OCI-M2 (cell line): ENCODE measurements around the gene HLA-DMA.

Experiments
- DNase-seq: peaks from one replicate; lab custom pipeline; 2025; ENCODE audit not compliant: unreplicated experiment; lab: John Stamatoyannopoulos, UW

The HLA-DMA gene

DNA sequence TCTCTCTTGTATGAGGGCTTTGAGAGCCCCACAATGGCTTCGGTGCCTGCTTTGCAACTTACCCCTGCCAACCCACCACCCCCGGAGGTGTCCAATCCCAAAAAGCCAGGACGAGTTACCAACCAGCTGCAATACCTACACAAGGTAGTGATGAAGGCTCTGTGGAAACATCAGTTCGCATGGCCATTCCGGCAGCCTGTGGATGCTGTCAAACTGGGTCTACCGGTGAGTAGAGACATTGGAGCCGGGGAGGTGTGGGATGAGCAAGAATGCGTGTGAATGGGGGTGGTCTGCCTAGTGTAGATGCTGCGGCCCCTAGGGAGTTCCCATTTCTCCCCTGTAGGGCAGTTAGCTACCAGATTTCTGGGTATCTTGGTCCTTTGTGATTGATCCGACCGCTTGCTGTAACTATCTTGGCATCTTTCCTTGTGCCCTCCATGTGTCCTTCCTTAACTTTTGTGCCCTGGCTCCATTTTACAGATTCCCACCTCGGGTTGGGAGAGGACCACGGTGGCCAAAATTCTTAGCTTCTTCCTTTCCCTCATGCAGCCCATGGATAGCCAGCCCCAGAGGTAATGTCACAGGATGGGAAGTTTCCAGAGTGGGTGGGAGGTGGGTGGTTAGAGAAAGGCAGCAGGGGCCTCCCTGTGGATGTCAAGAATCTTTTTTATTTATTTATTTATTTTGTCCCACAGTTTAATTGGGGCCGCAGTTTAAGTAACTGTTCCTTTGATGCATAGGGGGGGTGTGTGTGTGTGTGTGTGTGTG, 21.8 kb upstream of the HLA-DMA start:
- DNase-seq = no peak

DNA sequence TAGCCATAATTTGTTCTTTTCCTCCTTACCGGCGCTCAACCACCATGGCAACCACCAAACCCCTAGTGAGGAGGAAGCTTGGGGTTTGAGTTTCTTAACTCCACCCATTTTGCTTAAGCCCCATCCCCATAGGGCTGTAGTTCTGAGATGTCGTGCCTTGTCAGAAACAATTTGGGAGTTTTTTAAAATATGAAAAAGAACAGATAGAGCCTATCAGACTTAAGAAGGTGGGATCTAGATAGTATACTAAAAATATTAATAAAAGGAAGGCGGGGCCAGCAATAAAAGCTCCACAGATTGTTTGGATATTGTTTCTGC, 21.1 kb upstream of the HLA-DMA start:
- DNase-seq = no peak

DNA sequence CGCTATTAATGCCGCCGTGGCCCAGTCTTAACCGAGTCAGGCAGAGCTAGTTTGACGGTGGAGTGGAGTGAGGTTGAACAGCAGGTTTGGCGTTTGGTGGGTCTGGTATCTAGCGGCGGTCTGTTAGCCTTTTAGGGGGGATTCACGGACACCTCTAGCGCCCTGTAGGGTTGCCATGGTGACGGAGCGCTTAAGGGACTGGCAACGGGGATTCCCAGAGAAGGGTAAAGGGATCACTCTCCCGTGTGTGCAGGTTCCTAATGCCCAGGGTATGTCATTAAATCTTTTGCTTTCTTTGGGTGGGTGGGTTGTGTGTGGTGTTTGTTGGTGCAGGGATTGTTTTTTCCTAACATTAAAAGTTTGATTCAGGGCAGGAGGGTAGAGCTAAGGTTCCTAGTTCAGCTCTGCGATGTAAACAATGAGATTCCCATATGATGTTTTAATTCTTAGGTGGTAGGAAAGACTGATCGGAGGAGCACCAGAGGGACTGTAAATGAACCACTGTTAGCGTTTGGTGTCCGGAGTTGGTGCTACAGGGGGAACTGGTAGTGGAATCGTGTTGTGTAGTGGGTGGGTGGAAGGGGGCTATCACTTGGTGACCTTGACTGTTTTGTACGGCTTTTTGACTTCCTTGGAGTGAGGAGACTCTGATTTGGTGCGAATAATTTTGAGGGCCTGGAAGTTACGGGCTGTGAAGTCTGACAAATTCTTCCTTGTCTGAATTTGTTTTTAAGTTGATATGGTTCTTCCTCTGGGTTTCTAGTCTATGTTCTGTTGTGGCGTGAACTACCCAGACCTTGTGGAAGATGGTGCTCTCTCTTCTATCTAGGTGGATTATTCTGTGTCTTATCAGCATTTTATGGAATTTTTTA, 20.5 kb upstream of the HLA-DMA start:
- no peak for DNase-seq

DNA sequence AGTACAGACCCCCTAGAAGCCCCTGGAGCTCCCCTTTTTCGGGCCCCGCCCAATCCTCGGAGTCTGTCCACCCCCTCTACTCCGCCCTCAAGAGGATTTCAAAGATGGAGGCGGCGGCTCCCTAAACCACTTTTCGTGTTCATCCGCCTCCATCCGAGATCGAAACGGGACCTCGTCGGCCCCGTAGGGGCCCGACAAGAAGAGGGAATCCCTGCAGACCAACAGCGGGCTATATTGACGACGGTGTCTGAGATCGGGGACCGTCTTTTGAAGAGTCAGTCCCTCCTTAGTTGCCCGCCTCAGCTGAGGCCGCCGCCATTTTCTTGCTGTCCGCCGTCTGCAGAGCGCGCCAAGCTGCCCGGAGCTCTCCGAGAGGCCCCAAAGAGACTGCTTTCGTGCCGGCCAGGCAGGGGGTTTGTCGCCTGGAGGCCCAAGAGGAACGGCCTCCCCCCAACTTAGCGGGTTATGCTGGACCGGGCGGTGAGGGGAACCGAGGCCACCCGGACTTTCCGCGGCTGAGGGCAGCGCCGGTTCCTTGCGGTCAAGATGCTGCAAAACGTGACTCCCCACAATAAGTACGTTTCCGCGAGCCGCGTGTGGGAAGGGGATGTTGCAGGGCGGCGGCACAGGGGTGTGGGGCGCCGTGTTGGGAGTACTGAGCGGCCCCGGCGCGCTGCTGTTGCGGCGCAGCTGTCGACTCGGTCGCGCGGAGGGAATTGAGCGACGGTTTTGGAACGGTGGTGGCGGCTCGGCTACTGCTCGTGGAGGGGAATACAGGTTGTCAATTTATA, 19.7 kb upstream of the HLA-DMA start:
- DNase-seq = no peak

DNA sequence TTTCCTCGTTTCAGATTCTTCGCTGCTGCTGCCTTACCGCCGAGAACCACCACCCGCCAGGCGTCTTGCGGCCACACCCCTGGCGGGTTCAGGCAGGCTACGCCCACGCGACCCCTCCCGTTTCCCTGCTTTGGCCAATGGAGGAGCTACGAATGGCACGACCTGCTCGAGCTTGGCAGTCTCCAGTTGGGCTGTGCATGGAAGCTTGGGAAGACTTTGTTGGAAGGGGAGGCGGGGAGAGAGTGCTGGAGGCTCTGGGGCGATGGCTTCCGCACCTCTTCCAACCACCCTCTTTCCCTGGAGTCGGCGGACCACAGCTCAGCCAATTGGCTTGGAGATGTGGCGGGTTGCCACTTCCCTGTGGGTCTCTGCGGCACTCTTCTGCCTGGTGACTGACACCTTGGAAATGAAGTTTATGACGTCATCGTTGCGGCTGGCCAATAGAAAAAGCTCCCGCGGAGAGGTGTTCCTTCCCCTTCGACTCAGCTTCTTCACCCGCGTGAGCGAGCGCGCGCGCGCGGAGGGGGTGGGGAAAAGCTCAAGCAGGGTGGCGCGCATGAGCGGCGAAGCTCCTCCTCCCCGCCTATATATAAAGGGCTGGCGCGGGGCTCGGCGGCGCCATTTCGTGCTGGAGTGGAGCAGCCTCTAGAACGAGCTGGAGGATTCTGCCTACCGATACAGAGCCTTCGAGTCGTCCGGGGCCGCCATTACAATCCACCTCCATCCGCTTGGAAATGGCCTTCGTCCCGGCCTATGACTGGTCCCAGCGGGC, 18.9 kb upstream of the HLA-DMA start:
- peak; percentile 96 for DNase-seq

DNA sequence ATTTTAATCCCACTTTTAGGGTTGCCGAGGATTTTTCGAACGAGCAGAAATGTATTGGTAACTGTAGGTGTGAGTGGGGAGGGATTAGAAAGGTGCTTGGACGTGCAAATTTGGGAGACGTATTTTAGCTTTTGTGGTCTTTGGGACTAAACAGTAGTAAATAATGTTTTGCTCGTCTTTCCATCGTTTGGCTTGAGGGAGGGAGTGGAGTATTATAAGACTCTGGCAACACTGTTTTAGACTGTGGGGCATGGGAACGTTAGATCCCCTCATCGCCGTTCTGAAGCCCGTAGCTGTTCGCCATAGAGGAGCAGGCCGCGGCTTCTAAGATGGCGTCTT, 18.3 kb upstream of the HLA-DMA start:
- no peak for DNase-seq

DNA sequence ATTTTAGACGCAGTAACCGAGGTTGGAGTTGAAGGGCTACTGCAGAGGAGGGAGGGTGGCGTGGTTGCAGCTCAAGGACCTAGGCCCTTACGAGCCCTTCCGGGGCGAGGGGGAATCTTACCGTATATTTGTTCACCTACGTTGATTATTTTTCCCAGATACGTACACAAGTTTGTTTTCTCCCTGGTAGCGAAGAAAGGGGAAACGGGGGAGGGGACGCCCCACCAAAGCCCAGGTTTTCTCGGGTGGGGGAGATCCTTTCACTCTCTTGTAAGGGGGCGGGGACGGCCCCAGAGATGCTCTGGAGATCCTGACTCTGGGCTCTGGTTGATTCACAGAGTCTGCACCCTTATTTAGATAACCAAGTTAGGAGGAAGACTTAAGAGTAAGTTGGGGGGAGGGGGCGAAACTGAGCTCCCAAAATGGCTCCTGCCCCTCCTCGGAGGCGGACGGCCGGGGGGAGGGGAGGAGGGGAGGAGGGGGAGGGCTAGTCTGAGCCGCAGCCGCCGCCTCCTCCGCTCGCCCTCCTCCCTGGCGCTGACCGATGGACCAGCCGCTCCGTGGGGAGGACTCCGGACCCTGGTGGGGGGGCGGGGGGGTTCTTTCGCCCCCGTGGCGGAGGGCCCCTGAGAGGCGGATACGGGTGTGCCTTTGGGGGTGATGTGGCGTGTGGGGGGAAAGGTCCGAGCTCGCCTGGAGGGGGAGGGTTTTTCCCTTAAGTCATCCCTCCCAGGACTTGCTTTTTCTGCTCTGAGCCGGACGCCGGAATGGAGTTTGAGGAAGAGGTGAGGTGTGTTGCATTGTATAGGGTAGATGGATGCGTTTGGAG, 17.7 kb upstream of the HLA-DMA start:
- peak; percentile 64 for DNase-seq

DNA sequence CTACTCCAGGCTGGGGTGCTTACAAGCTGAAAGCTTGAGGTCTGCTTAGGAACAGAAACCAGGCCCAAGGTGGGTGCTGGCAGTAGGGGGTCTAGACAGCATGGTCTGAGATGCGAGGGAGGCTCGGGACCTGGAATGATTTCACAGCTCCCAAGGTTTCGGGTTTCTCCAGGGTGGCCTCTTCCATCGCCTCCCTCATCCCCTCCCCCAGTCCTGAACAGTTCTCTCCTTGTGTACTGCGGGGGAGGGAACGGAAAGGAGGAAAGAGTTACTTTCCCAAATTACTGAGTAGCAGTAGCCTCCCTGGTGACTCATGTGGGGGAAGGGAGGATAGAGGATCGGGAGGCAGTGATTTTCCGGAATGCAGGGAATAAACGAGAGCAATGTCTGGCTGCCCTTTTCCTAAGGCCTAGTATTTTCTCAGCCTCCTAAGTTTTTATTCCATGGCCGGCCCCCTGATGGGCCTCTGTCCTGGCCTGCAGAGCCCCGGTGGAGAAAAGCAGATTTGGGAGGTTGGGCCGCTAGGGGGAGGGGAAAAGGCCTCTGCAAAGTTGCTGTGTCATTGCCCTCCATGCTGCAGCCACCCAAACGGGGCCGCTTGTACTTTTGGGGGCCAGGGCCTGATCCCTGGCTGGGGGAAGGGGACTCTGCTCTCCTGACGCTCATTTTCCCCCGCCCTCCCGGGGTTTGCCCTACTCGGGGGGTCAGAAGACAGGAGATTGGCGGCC, 17.0 kb upstream of the HLA-DMA start:
- DNase-seq = peak; percentile 72

DNA sequence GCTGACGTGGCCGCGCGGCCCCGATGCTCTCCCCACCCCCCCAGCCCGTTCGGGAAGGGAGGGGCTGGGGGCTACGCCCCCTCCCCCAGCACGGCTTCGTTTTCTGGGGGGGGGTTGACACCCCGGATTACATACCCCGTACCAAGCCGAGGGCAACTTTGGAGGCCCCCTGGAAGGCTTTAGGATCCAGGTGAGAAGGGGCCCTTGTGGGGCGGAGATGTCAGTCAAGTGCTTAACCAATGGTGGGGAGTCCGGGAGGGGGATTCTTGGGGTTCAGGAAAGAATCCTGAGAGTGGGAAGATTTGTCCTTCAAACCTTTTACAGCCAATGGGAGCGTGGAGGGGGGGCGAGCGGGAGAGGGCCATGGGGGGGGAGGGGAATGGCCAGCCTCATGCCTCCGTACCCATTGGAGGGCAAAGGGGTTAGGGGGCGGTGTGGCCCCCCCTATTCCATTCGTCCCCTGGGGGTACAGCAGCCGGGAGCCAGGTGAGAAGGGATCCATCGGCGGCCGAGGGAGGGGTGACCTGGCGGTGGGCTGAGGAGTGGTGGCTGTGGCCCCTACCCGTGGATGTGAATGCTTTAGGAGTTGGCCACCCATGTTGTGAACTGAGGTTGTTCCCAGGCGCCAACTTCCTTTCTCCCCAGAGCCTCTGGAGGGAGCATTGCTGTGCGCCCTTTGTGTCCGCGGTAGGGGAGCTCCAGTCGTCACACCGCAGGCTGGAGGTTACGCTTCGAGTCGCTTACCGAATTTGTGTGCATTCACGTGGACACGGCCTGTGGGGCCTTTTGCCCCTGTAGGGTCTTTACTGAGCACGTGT, 16.2 kb upstream of the HLA-DMA start:
- DNase-seq = no peak

DNA sequence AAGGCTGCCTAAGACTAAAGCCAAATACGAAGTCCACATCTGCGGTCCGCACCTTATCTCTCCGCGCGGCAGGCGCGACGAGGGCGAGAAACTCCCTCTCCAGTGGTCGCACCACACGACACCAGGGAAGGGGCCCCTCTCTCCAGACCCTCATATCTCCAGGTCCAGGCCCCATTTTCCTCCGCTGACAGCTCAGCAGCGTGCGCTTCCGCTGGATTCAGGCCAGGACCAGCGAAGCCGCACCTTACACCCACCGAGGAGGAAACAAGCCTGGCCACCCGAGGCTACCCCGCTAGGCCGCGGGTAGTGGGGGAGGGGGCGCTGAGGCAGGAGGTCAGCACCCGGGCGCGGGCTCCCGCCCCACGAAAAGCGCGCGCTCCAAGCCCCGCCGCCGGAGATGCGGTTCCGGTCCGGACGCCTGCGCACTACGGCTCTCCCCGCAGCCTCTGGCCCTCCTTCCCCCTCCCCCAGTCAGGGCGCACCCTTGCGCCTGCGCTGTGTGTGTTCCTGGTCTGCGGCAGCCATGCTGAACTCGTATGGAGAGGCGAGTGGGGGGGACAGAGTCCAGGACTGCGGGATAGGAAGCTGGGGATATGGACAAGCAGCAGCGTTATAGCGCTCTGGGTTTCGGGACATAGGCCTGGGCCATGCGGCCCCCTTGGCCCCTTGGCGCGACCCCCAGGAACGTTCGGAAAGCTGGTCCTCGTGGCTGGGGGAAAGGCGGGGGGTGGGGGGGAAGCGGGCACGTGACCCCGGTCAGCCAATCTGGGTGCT, 15.4 kb upstream of the HLA-DMA start, which contains the start of gene BRD2:
Gene BRD2 (plus strand): TSS at position 502 of the 774 bp plus-strand sequence. CDS start 4,305 bp downstream, outside the sequence.
- DNase-seq = peak; percentile 80

DNA sequence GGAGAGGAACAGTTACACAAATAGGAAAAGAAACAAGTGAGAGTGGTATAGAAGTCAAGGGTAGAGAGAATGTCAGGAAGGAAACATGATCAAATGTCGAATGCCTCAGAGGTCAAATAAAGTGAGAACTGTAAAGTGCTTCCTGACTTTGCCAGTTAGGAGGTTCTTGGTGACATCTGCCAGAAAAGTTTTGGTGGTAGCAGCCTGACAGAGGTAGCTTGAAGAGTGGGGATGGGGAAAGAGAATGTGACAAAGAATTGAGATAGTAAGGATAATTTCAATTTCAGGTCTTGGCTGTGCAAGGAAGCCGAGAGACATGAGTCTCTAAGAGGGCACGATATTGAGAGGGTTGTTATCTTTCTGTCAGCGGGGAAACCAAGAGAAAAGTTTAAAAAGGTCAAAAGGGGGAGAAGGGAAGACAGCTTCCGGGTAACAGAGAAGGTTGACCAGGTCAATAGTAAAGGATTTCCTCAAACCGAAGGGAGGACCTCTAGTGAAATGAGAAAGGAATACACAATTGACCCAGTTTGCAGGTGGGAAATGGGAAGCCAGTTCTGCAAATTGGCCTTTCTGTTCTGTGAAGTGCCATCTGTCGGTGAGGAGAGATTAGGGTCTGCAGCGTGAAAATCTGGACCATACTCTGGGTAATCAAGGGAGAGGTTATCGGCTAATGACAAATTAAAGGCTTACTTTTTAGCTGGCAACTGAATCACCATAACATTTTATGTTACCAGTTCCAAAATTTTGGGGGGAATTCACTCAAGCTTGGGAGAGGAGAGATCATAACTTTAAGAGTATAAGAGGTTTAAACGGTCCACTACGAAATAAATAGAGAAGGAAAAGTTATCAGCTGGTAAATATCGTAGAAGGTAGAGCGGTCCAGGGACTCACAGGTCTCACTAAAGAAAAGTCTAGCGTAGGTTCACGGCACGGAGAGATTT, 14.5 kb upstream of the HLA-DMA start:
- DNase-seq = no peak

DNA sequence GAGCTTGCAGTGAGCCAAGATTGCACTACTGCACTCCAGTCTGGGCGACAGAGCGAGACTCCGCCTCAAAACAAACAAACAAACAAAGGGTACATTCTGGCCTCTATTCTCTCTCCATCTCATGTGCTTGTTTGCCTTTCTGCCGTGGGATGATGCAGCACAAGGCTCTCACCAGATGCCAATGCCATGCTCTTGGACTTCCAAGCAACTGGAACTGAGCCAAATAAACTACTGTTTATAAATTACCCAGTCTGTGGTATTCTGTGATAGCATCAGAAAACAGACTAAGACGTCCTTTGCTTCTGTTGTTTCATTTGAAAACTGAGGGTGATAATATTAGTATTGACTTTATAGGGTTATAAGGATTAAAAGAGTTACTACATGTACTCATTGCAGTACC, 11.9 kb upstream of the HLA-DMA start:
- no peak for DNase-seq

DNA sequence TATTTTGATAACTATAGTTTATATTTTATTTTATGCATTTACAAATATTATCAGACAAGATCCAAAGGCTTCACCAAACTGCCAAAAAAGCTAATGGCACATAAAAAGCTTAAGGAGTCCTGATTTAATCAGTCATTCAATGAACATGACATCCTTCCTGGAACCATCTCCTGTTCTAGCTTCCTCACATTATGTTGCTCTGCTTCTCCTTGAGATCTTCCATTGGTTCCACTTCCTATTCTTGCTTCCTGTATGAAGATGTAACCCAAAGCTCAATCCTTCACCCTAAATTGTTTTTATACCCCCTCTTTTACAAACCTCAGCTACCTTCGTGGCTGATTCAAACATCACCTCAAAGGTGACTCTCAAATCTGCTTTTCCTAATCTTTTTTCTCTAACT, 11.0 kb upstream of the HLA-DMA start:
- no peak for DNase-seq

DNA sequence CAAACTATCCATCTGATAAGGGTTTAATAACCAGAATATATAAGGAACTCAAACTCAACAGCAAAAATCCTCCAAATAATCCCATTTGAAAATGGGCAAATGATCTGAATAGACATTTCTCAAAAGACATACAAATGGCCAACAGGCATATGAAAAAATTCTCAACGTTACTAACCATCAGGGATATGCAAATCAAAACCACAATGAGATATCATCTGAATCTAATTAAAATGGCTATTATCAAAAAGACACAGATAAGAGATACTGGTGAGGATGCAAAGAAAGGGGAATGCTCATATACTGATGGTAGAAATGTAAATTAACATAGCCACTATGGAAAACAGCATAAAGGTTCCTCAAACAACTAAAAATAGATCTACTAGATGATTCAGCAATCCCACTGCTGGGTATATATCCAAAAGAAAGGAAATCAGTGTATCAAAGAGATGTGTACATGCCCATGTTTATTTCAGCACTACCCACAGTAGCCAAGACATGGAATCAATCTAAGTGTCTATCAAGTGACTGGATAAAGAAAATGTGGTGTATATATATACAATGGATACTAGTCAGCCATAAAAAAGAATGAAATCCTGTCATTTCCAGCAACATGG, 9.4 kb upstream of the HLA-DMA start:
- no peak for DNase-seq

DNA sequence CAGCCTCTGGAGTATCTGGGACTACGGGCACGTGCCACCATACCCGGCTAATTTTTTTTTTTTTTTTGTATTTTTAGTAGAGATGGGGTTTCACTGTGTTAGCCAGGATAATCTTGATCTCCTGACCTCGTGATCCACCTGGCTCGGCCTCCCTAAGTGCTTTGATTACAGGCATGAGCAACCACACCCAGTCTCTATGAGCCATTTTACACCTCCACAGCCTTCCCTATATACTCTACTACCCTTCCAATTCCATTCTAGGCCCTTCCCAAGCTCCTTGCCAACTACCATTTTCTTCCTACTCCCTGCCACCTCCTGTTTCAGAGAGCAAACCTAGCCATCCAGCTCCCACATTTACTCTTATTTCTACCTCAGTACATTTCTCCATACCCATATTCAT, 7.7 kb upstream of the HLA-DMA start:
- DNase-seq = no peak

DNA sequence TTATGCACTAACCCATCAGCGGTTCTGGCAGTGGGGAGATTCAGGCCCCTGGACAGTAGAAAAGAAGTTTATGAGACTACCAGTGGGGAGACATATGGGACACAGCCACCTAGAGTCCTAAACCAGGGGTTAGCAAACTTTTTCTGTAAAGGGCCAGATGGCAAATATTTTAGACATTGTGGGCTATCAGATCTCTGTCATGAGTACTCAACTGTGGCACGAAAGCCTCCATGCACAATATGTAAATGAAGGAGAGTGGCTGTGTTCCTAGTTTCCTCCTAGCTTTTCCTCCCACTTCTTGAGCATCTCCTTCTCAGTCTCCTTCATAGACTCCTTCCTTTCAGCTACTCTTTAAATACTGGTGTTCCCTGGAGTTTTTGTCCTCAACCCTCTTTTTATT, 3.3 kb upstream of the HLA-DMA start:
- no peak for DNase-seq
